ENCODE results near the gene SPARCL1.

Gene SPARCL1

DNA sequence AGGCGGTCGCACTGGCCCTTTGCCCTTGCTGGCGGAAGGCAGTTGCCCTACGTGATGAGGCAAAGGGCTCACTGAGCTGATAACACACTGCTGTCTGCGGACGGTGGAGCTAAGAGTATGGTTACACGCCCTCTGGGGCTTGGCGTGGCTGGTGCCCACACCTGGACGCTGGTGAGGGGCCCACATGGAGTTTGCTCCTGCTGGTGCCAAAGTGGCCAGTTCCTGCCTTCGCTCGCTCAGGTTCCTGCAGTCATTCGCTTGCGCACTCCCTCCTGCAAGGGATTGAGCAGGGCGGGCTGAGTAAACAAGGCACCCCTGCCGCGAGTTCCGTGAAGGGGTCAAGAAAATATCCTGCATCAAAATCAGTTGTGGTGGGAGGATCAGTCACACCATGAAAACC is 18.4 kb downstream of the SPARCL1 start:
- Histone ChIP-seq H3K9ac (ENCODE audit: low read depth, low read length, poor library complexity, severe bottlenecking) (no peak overlapping the region), H3K27me3 (ENCODE audit: insufficient read depth, low read length, poor library complexity, severe bottlenecking) (no peaks in the 10 kb centered on the region), H3K9me2 (replicated peaks; ENCODE audit: low read depth, low read length) (no peaks in the 10 kb centered on the region)

DNA sequence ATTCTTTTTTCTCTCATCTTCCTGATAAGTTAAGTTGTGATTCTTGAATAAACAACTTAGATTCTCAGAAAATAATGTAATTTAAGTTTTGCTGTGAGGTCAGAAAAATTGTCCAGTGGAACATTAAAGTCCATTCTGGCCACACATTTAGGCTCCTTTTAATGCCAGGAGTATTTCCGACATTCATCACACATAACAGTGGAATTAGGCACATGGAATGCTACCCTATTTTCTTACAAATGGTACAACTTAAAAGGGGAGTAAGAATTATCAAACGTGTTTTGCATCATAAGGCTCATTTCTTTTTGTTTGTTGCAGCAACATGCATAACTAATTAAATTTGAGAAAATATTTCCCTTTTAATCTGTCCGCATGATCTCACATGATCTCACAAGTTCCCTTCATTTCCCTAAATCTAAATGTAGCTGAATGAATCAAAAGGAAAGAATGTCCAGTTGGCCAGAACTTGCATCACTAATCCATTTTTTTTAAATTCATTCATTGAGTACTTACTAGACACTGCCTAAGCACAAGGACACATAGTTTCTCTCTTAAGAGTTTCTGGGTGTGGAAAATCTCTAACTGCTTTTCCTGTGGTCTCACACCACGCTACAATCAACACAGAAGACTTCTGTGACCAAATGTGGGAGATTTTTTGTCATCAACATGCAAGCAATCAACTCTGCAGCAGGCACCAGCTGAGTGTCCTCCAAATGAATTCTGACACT is 22.0 kb downstream of the SPARCL1 start:
- TF ChIP-seq CTCF (conservative IDR thresholded peaks at IDR 0.05; ENCODE audit: low read length) (no peak), EZH2phosphoT487 (IDR thresholded peaks at IDR 0.05; ENCODE audit: borderline replicate concordance) (no peak)
- H3F3A ChIP-seq (ENCODE audit: low read depth), result no peaks in the 10 kb centered on the region
- no peaks in the 10 kb centered on the region for H3K79me2 ChIP-seq (ENCODE audit: insufficient read depth, low read length)
- no peaks in the 10 kb centered on the region for H3K27me3 ChIP-seq (ENCODE audit: insufficient read depth, low read length, poor library complexity, severe bottlenecking)
- H3K9ac ChIP-seq (ENCODE audit: low read depth, low read length, poor library complexity, severe bottlenecking), result no peak overlapping the region
- no peak overlapping the region for H2AFZ ChIP-seq (ENCODE audit: low read length)
- no peaks in the 10 kb centered on the region for H3K9me2 ChIP-seq (replicated peaks; ENCODE audit: low read depth, low read length)
- H3K4me3 ChIP-seq (ENCODE audit: low read length, poor library complexity, severe bottlenecking), result no peak overlapping the region
- no peak overlapping the region for H3K4me2 ChIP-seq (ENCODE audit: low read depth, low read length, poor library complexity, severe bottlenecking)
- no peaks in the 10 kb centered on the region for H3K36me3 ChIP-seq (ENCODE audit: insufficient read depth, low read length)
- H4K20me1 ChIP-seq (ENCODE audit: insufficient read depth, low read length, poor library complexity, severe bottlenecking), result no peaks in the 10 kb centered on the region
- H3K9me3 ChIP-seq (ENCODE audit: insufficient read depth, low read depth, low read length), result no peaks in the 10 kb centered on the region
- no peaks in the 10 kb centered on the region for H3K4me1 ChIP-seq (ENCODE audit: insufficient read depth, low read length, poor library complexity, severe bottlenecking)

More for the DNA sequence above, 18.4 kb downstream of the SPARCL1 start:
- no peaks in the 10 kb centered on the region for H3K4me1 ChIP-seq (ENCODE audit: insufficient read depth, low read length, poor library complexity, severe bottlenecking)
- H3K4me3 ChIP-seq (ENCODE audit: low read length, poor library complexity, severe bottlenecking), result no peak overlapping the region
- H3K36me3 ChIP-seq (ENCODE audit: insufficient read depth, low read length), result no peaks in the 10 kb centered on the region
- no peak overlapping the region for H2AFZ ChIP-seq (ENCODE audit: low read length)
- H4K20me1 ChIP-seq (ENCODE audit: insufficient read depth, low read length, poor library complexity, severe bottlenecking), result no peaks in the 10 kb centered on the region
- H3K4me2 ChIP-seq (ENCODE audit: low read depth, low read length, poor library complexity, severe bottlenecking), result no peak overlapping the region
- H3K79me2 ChIP-seq (ENCODE audit: insufficient read depth, low read length), result no peaks in the 10 kb centered on the region
- no peaks in the 10 kb centered on the region for H3K9me3 ChIP-seq (ENCODE audit: insufficient read depth, low read depth, low read length)
- TF ChIP-seq EZH2phosphoT487 (IDR thresholded peaks at IDR 0.05; ENCODE audit: borderline replicate concordance) (no peak), CTCF (conservative IDR thresholded peaks at IDR 0.05; ENCODE audit: low read length) (no peak)
- no peaks in the 10 kb centered on the region for H3F3A ChIP-seq (ENCODE audit: low read depth)

DNA sequence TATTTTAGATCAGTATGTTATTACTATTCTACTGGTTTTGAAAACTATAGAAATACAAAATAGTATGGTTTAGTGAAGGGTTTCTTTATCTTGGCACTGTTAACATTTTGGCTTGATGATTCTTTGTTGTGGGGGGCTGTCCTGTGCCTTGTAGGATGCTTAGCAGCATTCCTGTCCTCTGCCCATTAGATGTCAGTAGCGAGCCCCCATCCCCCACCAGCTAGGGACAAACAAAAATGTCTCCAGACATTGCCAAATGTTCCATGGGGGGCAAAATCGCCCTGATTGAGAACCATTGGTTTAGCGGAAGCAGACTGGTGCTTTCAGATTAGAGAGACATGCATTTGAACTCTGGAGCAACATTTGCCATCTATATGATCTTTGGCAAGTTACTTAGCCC is 23.3 kb downstream of the SPARCL1 start:
- H3F3A ChIP-seq (ENCODE audit: low read depth), result no peaks in the 10 kb centered on the region

More for the DNA sequence above, 23.3 kb downstream of the SPARCL1 start:
- no peaks in the 10 kb centered on the region for H3K36me3 ChIP-seq (ENCODE audit: insufficient read depth, low read length)
- H3K4me2 ChIP-seq (ENCODE audit: low read depth, low read length, poor library complexity, severe bottlenecking), result no peak overlapping the region
- no peak overlapping the region; the same call in 1 of the 2 replicates for H2AFZ ChIP-seq (ENCODE audit: low read length)
- TF ChIP-seq EZH2phosphoT487 (IDR thresholded peaks at IDR 0.05; ENCODE audit: borderline replicate concordance), result no peak
- TF ChIP-seq CTCF (conservative IDR thresholded peaks at IDR 0.05; ENCODE audit: low read length), result peak; percentile 62
- no peaks in the 10 kb centered on the region for H3K79me2 ChIP-seq (ENCODE audit: insufficient read depth, low read length)
- H3K4me1 ChIP-seq (ENCODE audit: insufficient read depth, low read length, poor library complexity, severe bottlenecking), result no peaks in the 10 kb centered on the region
- H3K9me3 ChIP-seq (ENCODE audit: insufficient read depth, low read depth, low read length), result no peaks in the 10 kb centered on the region
- H3K9ac ChIP-seq (ENCODE audit: low read depth, low read length, poor library complexity, severe bottlenecking), result no peak overlapping the region
- no peak overlapping the region for H3K4me3 ChIP-seq (ENCODE audit: low read length, poor library complexity, severe bottlenecking)
- H4K20me1 ChIP-seq (ENCODE audit: insufficient read depth, low read length, poor library complexity, severe bottlenecking), result no peaks in the 10 kb centered on the region
- H3K27me3 ChIP-seq (ENCODE audit: insufficient read depth, low read length, poor library complexity, severe bottlenecking), result no peaks in the 10 kb centered on the region
- H3K9me2 ChIP-seq (replicated peaks; ENCODE audit: low read depth, low read length), result no peaks in the 10 kb centered on the region

Data from Loucy (cell line).